Left ventricle myocardium superior (tissue), 1 donor: ENCODE results near the gene OR2D3. TPM values are rescaled to one million over a fixed set of nuclear protein-coding genes. Genes with fewer than 3 reads are reported as not detected.
"Not testable (repeated sequence)": the region's sequence is repeated elsewhere in the genome, so short reads cannot be mapped to it uniquely, and the experiment has no call there.

Experiments used
- ATAC-seq: fragments of 200-7000 bp; cut with Tn5 transposase; one replicate; pipeline ENCODE4 v1.9.1; 2020; ENCODE audit warnings: mild to moderate bottlenecking, moderate library complexity
- DNase-seq: peaks from one replicate; pipeline ENCODE4 v3.0.0-alpha.2; 2020
- intact Hi-C: fragments of 100-400 bp; cut with micrococcal nuclease; formaldehyde crosslinking; loops from one replicate; pipeline ENCODE4 v1.11.0; 2022
- total RNA-seq: library from RNA; stranded (reverse); fragmentation: NEBNext Ultra II Directional; extraction: Animal tissue kit (Norgen Biotek cat#: 25700); gene quantifications from one replicate; pipeline ENCODE4 v1.2.1, GENCODE V29; 2021
- donor health status: DM: no; HTN: yes; CAD: no; lungs with severe emphysema.

OR2D3 gene
- total RNA-seq, 1 donor from 2014 or later = not detected

- intact Hi-C loops = no loop called here
- DNase-seq (peak; percentile 80), ATAC-seq (peak; percentile 95)
Measured at GRCh38 chr11:6926208-6927029, 5.6 kb downstream of the OR2D3 start, which contains the start of gene ZNF215. Gene ZNF215, plus strand, starts transcription at chr11:6926426. Its CDS starts 5,847 bp downstream, at chr11:6932273.

DNA sequence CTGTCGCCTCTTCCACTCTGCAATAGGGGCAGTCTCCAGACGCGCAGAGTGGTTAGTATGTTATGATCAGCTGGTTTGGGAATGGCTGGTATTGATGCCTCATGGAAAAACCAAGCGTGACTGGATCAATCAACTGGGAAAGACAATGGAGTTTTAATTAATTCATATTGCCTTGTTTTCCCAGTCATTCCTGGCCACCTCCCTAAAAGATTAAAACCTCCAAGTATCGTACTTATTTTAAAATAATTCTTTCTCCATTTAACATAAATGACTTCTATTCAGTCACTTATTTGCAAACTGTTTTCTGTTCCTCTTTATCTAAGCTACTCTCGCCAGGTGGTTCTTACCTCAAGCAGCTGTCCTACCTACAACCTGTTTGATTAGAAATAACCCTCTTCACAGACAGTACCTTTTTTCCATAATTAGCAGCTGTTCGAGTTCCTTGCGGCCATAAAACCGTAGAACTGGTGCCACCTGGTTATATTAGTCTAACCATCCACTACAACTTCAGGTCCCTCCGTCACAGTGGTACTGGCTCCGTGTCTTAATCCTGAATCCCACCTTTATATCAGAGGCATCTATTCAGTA lies 6.3 kb downstream of the OR2D3 start:
- DNase-seq = no peak
- no peak for ATAC-seq
- intact Hi-C loops = no loop called here

- ATAC-seq (no peak), DNase-seq (no peak)
- intact Hi-C loops = no loop called here
Measured at GRCh38 chr11:6928916-6929315, 8.1 kb downstream of the OR2D3 start.

GRCh38 chr11:6931146-6931713 lies 10.4 kb downstream of the OR2D3 start:
- DNase-seq (no peak), ATAC-seq (no peak)
- intact Hi-C loops = no loop called here

GRCh38 chr11:6932145-6932544 lies 11.3 kb downstream of the OR2D3 start:
- intact Hi-C loops = no loop called here
- ATAC-seq = no peak
- DNase-seq = no peak

GRCh38 chr11:6941970-6942369 lies 21.2 kb downstream of the OR2D3 start:
- DNase-seq (no peak), ATAC-seq (no peak)
- intact Hi-C loops = no loop called here

GRCh38 chr11:6943131-6943530 lies 22.3 kb downstream of the OR2D3 start:
- ATAC-seq (no peak), DNase-seq (no peak)
- intact Hi-C loops = no loop called here

GRCh38 chr11:6954248-6954647 lies 33.4 kb downstream of the OR2D3 start:
- ATAC-seq, intact Hi-C loops, DNase-seq: not testable (repeated sequence)

DNA sequence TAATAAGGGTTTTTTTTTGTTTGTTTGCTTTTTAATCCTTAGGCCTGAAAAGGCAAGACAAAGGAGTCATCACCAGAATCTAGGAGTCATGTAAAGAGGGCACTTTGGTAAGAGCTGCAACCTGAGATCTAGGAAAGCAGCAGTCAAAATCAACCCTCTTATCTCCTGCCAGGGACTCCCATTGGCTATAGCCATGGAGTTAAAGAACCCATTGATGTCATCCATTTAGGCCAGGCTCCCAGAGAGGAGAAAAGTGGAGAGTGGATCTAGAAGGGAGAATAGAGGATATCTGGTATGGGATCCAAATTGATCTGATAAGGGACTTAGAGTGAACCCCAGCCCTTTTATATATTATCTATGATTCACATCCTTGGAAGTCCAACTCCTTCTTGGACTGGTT lies 41.3 kb downstream of the OR2D3 start:
- intact Hi-C loops = no loop called here
- DNase-seq = no peak
- no peak for ATAC-seq

GRCh38 chr11:6962673-6963072 lies 41.9 kb downstream of the OR2D3 start:
- no peak for ATAC-seq
- intact Hi-C loops = no loop called here

GRCh38 chr11:6968816-6969215 lies 48.0 kb downstream of the OR2D3 start:
- DNase-seq = no peak
- ATAC-seq = no peak
- intact Hi-C loops = no loop called here

More at GRCh38 chr11:6962673-6963072, 41.9 kb downstream of the OR2D3 start:
- DNase-seq = no peak

DNA sequence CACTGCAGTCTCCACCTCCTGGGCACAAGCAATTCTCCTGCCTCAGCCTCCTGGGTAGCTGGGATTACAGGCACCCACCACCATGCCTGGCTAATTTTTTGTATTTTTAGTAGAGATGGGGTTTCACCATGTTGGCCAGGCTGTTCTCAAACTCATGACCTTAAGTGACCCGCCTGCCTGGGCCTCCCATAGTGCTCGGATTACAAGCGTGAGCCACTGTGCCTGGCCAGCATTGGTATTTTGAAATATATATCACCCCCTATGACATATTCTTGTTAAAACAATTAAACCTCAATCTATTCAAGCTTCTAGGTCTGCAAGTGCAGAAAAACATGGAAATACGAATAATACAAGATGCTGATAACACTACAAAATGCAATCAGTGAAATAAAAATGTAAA lies 49.1 kb downstream of the OR2D3 start:
- ATAC-seq, intact Hi-C loops, DNase-seq: not testable (repeated sequence)

Other genes starting within 250 kb of the OR2D3 start
- gene MRPL17, start 237.7 kb upstream of the OR2D3 start, total RNA-seq = 49.7 TPM
- not detected for gene OR2AG2, start 149.0 kb upstream of the OR2D3 start, total RNA-seq
- not detected for gene OR2AG1, start 138.0 kb upstream of the OR2D3 start, total RNA-seq
- gene OR6A2, start 121.3 kb upstream of the OR2D3 start, total RNA-seq = not detected
- not detected for gene OR10A5, start 75.3 kb upstream of the OR2D3 start, total RNA-seq
- not detected for gene OR10A2, start 57.9 kb upstream of the OR2D3 start, total RNA-seq
- not detected for gene OR10A4, start 44.4 kb upstream of the OR2D3 start, total RNA-seq
- not detected for gene OR2D2, start 28.5 kb upstream of the OR2D3 start, total RNA-seq
- 0.17 TPM for gene ZNF215, start 5.4 kb downstream of the OR2D3 start, total RNA-seq
- gene ZNF214, start 99.3 kb downstream of the OR2D3 start, total RNA-seq = 0.84 TPM
- not detected for gene NLRP14, start 99.5 kb downstream of the OR2D3 start, total RNA-seq
- gene RBMXL2, start 168.0 kb downstream of the OR2D3 start, total RNA-seq = not detected